Endothelial cell (in vitro differentiated cells): ENCODE results near the gene GPATCH8. TPM values are rescaled to one million over a fixed set of nuclear protein-coding genes. Genes with fewer than 3 reads are reported as not detected.

ENCODE experiments used
- DNase-seq: peaks from one replicate; pipeline ENCODE4 v3.0.0; 2021; ENCODE audit warnings: low spot score
- H3K27ac Mint-ChIP-seq: one replicate; pipeline ENCODE4 v1.8.0; 2021; ENCODE audit warnings: mixed read lengths, inconsistent platforms; ENCODE audit not compliant: unreplicated experiment
- H3K27me3 Mint-ChIP-seq: one replicate; pipeline ENCODE4 v1.8.0; 2021; ENCODE audit warnings: mild to moderate bottlenecking, moderate library complexity, mixed read lengths, inconsistent platforms; ENCODE audit not compliant: unreplicated experiment
- H3K36me3 Mint-ChIP-seq: one replicate; pipeline ENCODE4 v1.8.0; 2021; ENCODE audit warnings: mild to moderate bottlenecking, low read depth, mixed read lengths, inconsistent platforms; ENCODE audit not compliant: unreplicated experiment
- H3K4me1 Mint-ChIP-seq: one replicate; pipeline ENCODE4 v1.8.0; 2021; ENCODE audit warnings: mild to moderate bottlenecking, mixed read lengths, inconsistent platforms; ENCODE audit not compliant: unreplicated experiment
- H3K4me3 Mint-ChIP-seq: one replicate; pipeline ENCODE4 v1.8.0; 2021; ENCODE audit warnings: mild to moderate bottlenecking, mixed read lengths, inconsistent platforms; ENCODE audit not compliant: unreplicated experiment
- H3K9me3 Mint-ChIP-seq: one replicate; pipeline ENCODE4 v1.8.0; 2021; ENCODE audit warnings: mixed read lengths, inconsistent platforms; ENCODE audit not compliant: unreplicated experiment
- total RNA-seq: library from RNA; stranded (reverse); fragmentation: NEBNext Ultra II Directional; extraction: Animal tissue kit (Norgen Biotek cat#: 25700); gene quantifications from one replicate; pipeline ENCODE4 v1.2.1, GENCODE V29; 2021; ENCODE audit not compliant: unreplicated experiment
- TF ChIP-seq, protein P1 (sequence below): fragments of 200-600 bp; sonication (generic); IDR thresholded peaks from one replicate; pipeline ENCODE4 v1.5.0; 2021; ENCODE audit warnings: antibody characterized with exemption; ENCODE audit not compliant: unreplicated experiment

GPATCH8 gene
- total RNA-seq, 1 donor from 2014 or later, result 53.3 TPM

- Mint-ChIP-seq H3K9me3 (no peaks in the 10 kb centered on the region), H3K36me3 (peaks cover 36% of the 10 kb centered on the region), H3K27me3 (peaks cover 5% of the 10 kb centered on the region), H3K4me1 (no peaks in the 10 kb centered on the region), H3K27ac (no peak overlapping the region), H3K4me3 (no peak overlapping the region)
- DNase-seq, result no peak
- TF ChIP-seq, protein P1, sequence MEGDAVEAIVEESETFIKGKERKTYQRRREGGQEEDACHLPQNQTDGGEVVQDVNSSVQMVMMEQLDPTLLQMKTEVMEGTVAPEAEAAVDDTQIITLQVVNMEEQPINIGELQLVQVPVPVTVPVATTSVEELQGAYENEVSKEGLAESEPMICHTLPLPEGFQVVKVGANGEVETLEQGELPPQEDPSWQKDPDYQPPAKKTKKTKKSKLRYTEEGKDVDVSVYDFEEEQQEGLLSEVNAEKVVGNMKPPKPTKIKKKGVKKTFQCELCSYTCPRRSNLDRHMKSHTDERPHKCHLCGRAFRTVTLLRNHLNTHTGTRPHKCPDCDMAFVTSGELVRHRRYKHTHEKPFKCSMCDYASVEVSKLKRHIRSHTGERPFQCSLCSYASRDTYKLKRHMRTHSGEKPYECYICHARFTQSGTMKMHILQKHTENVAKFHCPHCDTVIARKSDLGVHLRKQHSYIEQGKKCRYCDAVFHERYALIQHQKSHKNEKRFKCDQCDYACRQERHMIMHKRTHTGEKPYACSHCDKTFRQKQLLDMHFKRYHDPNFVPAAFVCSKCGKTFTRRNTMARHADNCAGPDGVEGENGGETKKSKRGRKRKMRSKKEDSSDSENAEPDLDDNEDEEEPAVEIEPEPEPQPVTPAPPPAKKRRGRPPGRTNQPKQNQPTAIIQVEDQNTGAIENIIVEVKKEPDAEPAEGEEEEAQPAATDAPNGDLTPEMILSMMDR, result no peak
Measured at GRCh38 chr17:44402564-44403172, 100.5 kb downstream of the GPATCH8 start.

- H3K27me3 Mint-ChIP-seq, result peaks cover 9% of the 10 kb centered on the region
Measured at GRCh38 chr17:44400226-44400847, 102.9 kb downstream of the GPATCH8 start.

DNA sequence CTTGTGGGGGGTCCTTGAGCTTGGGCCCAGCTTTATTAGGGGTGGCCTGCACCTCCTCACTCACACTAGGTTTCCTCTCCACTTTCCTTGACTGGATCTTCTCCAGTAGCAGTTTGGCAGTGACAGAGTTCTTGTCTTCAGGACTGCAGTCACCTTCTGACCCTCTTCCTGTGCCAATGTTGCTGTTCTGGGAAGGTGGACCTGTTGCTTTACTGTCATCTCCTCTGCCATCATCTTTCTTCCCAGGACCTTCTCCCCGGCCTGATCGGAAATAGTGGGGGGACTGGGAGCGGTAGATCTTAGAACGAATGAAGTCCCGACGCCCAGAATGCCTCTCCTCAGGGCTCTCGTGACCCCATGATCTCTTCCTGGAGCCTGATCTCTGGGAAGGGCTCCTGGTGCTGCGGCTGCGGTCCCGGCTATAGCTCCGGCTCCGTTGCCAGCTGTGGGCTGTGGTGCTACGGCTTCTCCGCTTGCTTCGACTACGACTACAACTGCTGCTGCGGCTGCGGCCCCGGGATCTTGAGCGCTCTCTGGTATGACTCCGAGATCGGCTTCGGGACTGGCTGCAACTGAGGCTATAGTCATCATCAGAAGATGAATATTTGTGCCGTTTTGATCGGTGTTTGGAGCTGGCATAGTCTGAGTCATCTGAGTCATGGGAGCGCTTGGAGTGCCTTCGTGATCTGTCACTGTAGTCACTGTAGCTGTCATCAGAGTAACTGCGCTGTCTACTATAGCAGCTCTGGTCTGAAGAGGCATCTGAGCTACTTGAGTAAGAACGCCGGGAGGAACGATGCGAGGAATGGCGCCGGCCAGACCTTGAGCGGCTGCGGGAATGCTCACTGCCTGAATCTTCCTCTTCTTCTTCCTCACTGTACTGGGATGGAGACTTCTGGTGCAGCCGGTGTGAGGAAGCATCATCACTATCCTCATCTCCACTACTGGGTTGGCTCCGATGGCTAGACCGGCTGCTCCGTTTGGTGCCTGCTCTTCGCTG, 104.2 kb downstream of the GPATCH8 start:
- Mint-ChIP-seq H3K9me3 (no peaks in the 10 kb centered on the region), H3K27me3 (peaks cover 13% of the 10 kb centered on the region), H3K36me3 (peaks cover 36% of the 10 kb centered on the region), H3K4me1 (peaks cover 2% of the 10 kb centered on the region), H3K27ac (no peak overlapping the region), H3K4me3 (no peak overlapping the region)
- TF ChIP-seq, protein P1, result no peak
- no peak for DNase-seq

More at GRCh38 chr17:44400226-44400847, 102.9 kb downstream of the GPATCH8 start:
- DNase-seq, result no peak
- TF ChIP-seq, protein P1, result peak; percentile 50
- Mint-ChIP-seq H3K4me1 (no peaks in the 10 kb centered on the region), H3K4me3 (peak overlapping the region; percentile 48), H3K36me3 (peaks cover 36% of the 10 kb centered on the region), H3K27ac (no peak overlapping the region), H3K9me3 (no peaks in the 10 kb centered on the region)

GRCh38 chr17:44397479-44398440, 105.4 kb downstream of the GPATCH8 start:
- Mint-ChIP-seq H3K4me1 (peaks cover 7% of the 10 kb centered on the region), H3K27me3 (peaks cover 13% of the 10 kb centered on the region), H3K36me3 (peaks cover 36% of the 10 kb centered on the region), H3K4me3 (no peak overlapping the region), H3K9me3 (no peaks in the 10 kb centered on the region), H3K27ac (no peak overlapping the region)
- TF ChIP-seq, protein P1, result no peak
- no peak for DNase-seq
